TTC549 (cell line): ENCODE data around the gene BBS4.
A peak's percentile ranks its signal among the peaks of the same experiment; 100 is the strongest.
"Not testable (repeated sequence)": the region's sequence is repeated elsewhere in the genome, so short reads cannot be mapped to it uniquely, and the experiment has no call there.

Source experiments
- FAIRE-seq: peaks from 2 replicates; lab custom pipeline; 2012; peaks lifted over from hg19 to GRCh38; lab: Jason Lieb, UNC

BBS4 gene

DNA sequence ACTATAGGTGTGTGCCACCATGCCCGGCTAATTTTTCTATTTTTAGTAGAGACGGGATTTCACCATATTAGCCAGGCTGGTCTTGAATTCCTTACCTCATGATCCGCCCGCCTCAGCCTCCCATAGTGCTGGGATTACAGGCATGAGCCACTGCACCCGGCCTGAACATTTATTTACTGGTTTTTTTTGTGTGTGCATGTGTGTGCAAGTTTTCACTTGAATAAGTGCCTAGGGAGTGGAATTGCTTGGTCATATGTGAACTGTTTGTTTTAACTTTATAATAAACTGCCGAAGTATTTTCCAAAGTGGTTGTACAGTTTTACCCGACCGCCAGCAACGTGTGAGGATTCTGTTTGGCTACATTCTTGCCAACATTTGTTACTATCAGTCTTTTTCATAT lies 14.1 kb downstream of the BBS4 start:
- no peak for FAIRE-seq

DNA sequence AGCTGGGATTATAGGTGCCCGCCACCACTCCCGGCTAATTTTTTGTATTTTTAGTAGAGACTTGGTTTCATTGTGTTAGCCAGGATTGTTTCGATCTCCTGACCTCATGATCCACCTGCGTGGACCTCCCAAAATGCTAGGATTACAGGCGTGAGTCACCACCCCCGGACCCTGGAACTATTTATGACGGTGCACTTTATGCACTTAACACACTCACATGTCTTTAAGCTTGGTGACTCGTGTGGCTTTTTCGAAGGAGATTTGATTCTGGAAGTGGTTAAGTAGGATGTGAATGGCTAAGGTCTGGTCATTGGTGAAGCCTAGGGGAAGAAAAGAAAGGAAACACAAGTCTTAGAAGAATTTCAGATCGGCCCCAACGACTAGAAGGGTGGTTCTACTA lies 20.3 kb downstream of the BBS4 start:
- no peak for FAIRE-seq

- FAIRE-seq: not testable (repeated sequence)
Observed at GRCh38 chr15:72708551-72709303, 22.7 kb downstream of the BBS4 start.

DNA sequence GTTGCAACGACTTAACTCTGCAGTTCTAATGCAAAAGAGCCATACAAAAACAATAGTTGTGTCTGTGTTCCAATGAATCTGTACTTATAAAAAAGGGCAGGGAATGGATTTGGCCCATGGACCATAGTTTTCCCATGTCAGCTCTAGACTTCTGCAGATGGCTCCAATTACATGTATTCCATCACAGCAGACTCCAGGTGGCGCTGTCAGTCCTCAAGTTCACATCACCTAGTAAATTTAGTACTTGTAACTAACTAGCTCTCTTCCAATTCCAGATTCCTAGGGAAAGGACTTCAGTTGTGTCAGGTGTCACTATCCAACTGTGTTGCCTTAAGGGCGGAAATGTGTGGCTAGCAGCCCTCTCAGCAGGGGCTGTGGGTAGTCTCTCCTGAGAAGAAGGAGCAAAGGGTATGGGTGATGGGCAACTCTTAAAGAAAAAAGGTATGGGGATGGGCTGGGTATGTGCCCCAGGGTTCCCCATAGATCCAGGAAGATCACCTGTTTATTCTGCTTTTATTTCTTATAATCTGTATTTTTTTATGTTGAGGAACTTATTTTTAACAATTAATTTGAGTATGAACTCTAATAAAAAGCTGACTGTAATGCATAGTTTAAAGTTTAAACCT lies 36.2 kb downstream of the BBS4 start:
- peak; percentile 65 for FAIRE-seq

- no peak for FAIRE-seq
Observed at GRCh38 chr15:72724028-72724427, 38.0 kb downstream of the BBS4 start.

GRCh38 chr15:72725446-72725845 lies 39.4 kb downstream of the BBS4 start:
- no peak for FAIRE-seq

GRCh38 chr15:72725851-72726250 lies 39.8 kb downstream of the BBS4 start:
- FAIRE-seq: not testable (repeated sequence)

- no peak for FAIRE-seq
Observed at GRCh38 chr15:72727154-72727553, 41.1 kb downstream of the BBS4 start.

- FAIRE-seq: not testable (repeated sequence)
Observed at GRCh38 chr15:72728249-72728648, 42.2 kb downstream of the BBS4 start.

- no peak for FAIRE-seq
Observed at GRCh38 chr15:72728821-72729220, 42.8 kb downstream of the BBS4 start.

GRCh38 chr15:72732086-72732485 lies 46.1 kb downstream of the BBS4 start:
- no peak for FAIRE-seq

GRCh38 chr15:72732516-72732915 lies 46.5 kb downstream of the BBS4 start:
- FAIRE-seq: no peak

- FAIRE-seq: no peak
Observed at GRCh38 chr15:72733941-72734738, 48.1 kb downstream of the BBS4 start.

DNA sequence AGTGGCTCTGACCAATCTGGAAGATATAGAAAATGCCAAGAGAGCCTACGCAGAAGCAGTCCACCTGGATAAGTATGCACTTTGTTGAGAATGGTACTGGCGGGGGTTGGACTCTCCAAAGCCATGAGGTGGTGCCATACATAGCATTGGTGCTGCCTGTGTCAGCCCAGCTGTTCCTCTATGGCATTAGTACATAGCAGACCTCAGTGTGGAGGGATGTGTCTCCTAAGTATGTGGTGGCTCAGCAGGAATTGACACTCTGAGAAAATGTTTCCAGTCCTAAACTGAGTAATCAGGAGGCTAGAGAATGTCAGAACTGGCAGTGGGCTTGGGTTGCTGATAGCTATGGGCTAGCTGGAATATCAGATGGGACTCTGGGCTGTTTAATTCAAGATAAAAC lies 49.1 kb downstream of the BBS4 start:
- no peak for FAIRE-seq

- no peak for FAIRE-seq
Observed at GRCh38 chr15:72737061-72737460, 51.1 kb downstream of the BBS4 start.

GRCh38 chr15:72737723-72738122 lies 51.7 kb downstream of the BBS4 start:
- FAIRE-seq: no peak

DNA sequence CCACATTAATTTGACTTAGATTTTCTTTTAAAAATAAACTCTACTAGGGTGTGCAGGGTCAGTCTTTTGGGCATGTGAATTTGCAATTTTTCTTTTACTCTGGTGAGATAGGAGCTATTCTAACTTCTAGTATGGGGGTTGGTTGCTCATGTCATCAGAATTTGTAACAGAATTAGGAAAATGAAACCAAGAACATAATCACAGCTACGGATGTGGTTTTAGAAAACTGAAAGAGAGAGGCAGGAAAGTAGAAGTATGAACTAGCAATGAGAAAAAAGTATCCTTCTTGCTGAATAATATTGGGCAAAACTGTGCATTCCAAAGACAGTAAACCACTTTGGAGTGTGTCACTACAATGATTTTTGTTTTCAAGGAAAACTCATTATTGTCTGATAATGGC lies 54.2 kb downstream of the BBS4 start:
- no peak for FAIRE-seq

DNA sequence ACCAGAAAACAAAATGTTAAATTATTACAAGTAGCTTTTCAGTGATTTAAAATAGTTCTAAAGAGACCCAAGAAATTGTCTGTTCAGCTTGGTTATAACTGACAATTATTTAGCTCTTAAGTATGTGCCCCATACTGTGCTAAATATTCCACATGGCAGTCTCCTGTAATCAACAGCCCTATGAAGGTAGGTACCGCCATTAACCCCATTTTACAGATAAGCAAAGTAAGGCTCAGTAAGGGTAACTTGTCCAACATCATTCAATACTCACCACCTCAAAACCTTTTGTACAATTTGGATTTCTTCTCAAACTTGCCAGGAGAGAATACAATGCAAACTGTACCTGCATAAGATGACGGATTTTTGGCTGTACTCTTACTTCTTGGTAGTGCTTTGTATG lies 63.7 kb downstream of the BBS4 start:
- no peak for FAIRE-seq

- no peak for FAIRE-seq
Observed at GRCh38 chr15:72751751-72752455, 65.9 kb downstream of the BBS4 start.

- FAIRE-seq: no peak
Observed at GRCh38 chr15:72754096-72754495, 68.1 kb downstream of the BBS4 start.

- no peak for FAIRE-seq
Observed at GRCh38 chr15:72758182-72758581, 72.2 kb downstream of the BBS4 start.

- FAIRE-seq: no peak
Observed at GRCh38 chr15:72760590-72761260, 74.7 kb downstream of the BBS4 start.
